ENCODE measurements around the gene DRC7. TPM values are rescaled to one million over a fixed set of nuclear protein-coding genes. Genes with fewer than 3 reads are reported as not detected.
"Not testable (repeated sequence)": the region's sequence is repeated elsewhere in the genome, so short reads cannot be mapped to it uniquely, and the experiment has no call there.

The DRC7 gene
- total RNA-seq, 1 donor from 2014 or later: 0.41 TPM

- no peaks in the 10 kb centered on the region for H4K20me1 ChIP-seq (ENCODE audit: low read depth)
- no peak for TF ChIP-seq EZH2 (IDR thresholded peaks at IDR 0.05)
- TF ChIP-seq EZH2phosphoT487 (IDR thresholded peaks at IDR 0.05): no peak
- TF ChIP-seq, protein P1, sequence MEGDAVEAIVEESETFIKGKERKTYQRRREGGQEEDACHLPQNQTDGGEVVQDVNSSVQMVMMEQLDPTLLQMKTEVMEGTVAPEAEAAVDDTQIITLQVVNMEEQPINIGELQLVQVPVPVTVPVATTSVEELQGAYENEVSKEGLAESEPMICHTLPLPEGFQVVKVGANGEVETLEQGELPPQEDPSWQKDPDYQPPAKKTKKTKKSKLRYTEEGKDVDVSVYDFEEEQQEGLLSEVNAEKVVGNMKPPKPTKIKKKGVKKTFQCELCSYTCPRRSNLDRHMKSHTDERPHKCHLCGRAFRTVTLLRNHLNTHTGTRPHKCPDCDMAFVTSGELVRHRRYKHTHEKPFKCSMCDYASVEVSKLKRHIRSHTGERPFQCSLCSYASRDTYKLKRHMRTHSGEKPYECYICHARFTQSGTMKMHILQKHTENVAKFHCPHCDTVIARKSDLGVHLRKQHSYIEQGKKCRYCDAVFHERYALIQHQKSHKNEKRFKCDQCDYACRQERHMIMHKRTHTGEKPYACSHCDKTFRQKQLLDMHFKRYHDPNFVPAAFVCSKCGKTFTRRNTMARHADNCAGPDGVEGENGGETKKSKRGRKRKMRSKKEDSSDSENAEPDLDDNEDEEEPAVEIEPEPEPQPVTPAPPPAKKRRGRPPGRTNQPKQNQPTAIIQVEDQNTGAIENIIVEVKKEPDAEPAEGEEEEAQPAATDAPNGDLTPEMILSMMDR (IDR thresholded peaks at IDR 0.05): peak; percentile 11
- Mint-ChIP-seq H3K9me3 (no peaks in the 10 kb centered on the region), H3K4me3 (peak overlapping the region; percentile 52), H3K36me3 (no peaks in the 10 kb centered on the region), H3K4me1 (no peaks in the 10 kb centered on the region), H3K27me3 (ENCODE audit: insufficient read depth, low read depth) (peaks cover 2% of the 10 kb centered on the region), H3K27ac (no peak overlapping the region)
- H2AFZ ChIP-seq (replicated peaks): no peak overlapping the region
- no peak overlapping the region for H3K27ac ChIP-seq
- H3K4me2 ChIP-seq: no peak overlapping the region
- H3K36me3 ChIP-seq: no peaks in the 10 kb centered on the region
- DNase-seq (ENCODE audit: low spot score): no peak
- H3K4me3 ChIP-seq: no peak overlapping the region
- no peaks in the 10 kb centered on the region for H3K4me1 ChIP-seq
- no peaks in the 10 kb centered on the region for H3F3A ChIP-seq (ENCODE audit: low read depth)
- H3K79me2 ChIP-seq (ENCODE audit: low read depth): no peaks in the 10 kb centered on the region
- H3K27me3 ChIP-seq: no peaks in the 10 kb centered on the region
- H3K9ac ChIP-seq: no peak overlapping the region
- H3K9me3 ChIP-seq (ENCODE audit: low read depth): no peaks in the 10 kb centered on the region
Observed at GRCh38 chr16:57727610-57728009, 33.0 kb downstream of the DRC7 start.

GRCh38 chr16:57728336-57729181 is 34.0 kb downstream of the DRC7 start:
- peaks cover 3% of the 10 kb centered on the region for H3K27me3 Mint-ChIP-seq (ENCODE audit: insufficient read depth, low read depth)
- no peaks in the 10 kb centered on the region for H3K9me3 ChIP-seq (ENCODE audit: low read depth)
- no peaks in the 10 kb centered on the region for H3K4me1 ChIP-seq
- no peak overlapping the region for H3K4me3 Mint-ChIP-seq
- H3F3A ChIP-seq (ENCODE audit: low read depth): peaks cover 6% of the 10 kb centered on the region
- H3K79me2 ChIP-seq (ENCODE audit: low read depth): no peaks in the 10 kb centered on the region
- H3K9me3 Mint-ChIP-seq: no peaks in the 10 kb centered on the region
- no peaks in the 10 kb centered on the region for H3K4me1 Mint-ChIP-seq
- peak overlapping the region; percentile 50 for H3K27ac Mint-ChIP-seq
- H3K9ac ChIP-seq: no peak overlapping the region
- H3K27me3 ChIP-seq: no peaks in the 10 kb centered on the region
- no peak overlapping the region for H2AFZ ChIP-seq (replicated peaks)
- DNase-seq (ENCODE audit: low spot score): no peak
- H3K36me3 Mint-ChIP-seq: no peaks in the 10 kb centered on the region
- no peak overlapping the region for H3K4me3 ChIP-seq
- TF ChIP-seq, protein P1 (IDR thresholded peaks at IDR 0.05): no peak
- TF ChIP-seq EZH2 (IDR thresholded peaks at IDR 0.05) (no peak), EZH2phosphoT487 (IDR thresholded peaks at IDR 0.05) (no peak)
- no peaks in the 10 kb centered on the region for H3K36me3 ChIP-seq
- H3K4me2 ChIP-seq: no peak overlapping the region
- H4K20me1 ChIP-seq (ENCODE audit: low read depth): no peaks in the 10 kb centered on the region
- no peak overlapping the region for H3K27ac ChIP-seq

- H3K79me2 ChIP-seq (ENCODE audit: low read depth): peaks cover under 1% of the 10 kb centered on the region
- H3K4me3 ChIP-seq: no peak overlapping the region
- H3K9me3 ChIP-seq (ENCODE audit: low read depth): no peaks in the 10 kb centered on the region
- Mint-ChIP-seq H3K4me3 (no peak overlapping the region), H3K27me3 (ENCODE audit: insufficient read depth, low read depth) (peaks cover 3% of the 10 kb centered on the region), H3K4me1 (no peaks in the 10 kb centered on the region), H3K9me3 (no peaks in the 10 kb centered on the region), H3K36me3 (no peaks in the 10 kb centered on the region), H3K27ac (no peak overlapping the region)
- H3K9ac ChIP-seq: no peak overlapping the region
- no peak for DNase-seq (ENCODE audit: low spot score)
- peaks cover under 1% of the 10 kb centered on the region for H3K4me1 ChIP-seq
- TF ChIP-seq EZH2 (IDR thresholded peaks at IDR 0.05): no peak
- TF ChIP-seq, protein P1 (IDR thresholded peaks at IDR 0.05): no peak
- TF ChIP-seq EZH2phosphoT487 (IDR thresholded peaks at IDR 0.05): no peak
- no peaks in the 10 kb centered on the region for H3K36me3 ChIP-seq
- peaks cover 8% of the 10 kb centered on the region for H3F3A ChIP-seq (ENCODE audit: low read depth)
- H3K27me3 ChIP-seq: no peaks in the 10 kb centered on the region
- H2AFZ ChIP-seq (replicated peaks): no peak overlapping the region
- no peak overlapping the region for H3K27ac ChIP-seq
- no peak overlapping the region for H3K4me2 ChIP-seq
- H4K20me1 ChIP-seq (ENCODE audit: low read depth): no peaks in the 10 kb centered on the region
Observed at GRCh38 chr16:57729182-57729484, 34.5 kb downstream of the DRC7 start.

GRCh38 chr16:57729852-57730251 is 35.2 kb downstream of the DRC7 start:
- not testable (repeated sequence) for H4K20me1 ChIP-seq (ENCODE audit: low read depth); H3K27me3 ChIP-seq; H3K9me3 ChIP-seq (ENCODE audit: low read depth); H3K27ac ChIP-seq; H3K27ac Mint-ChIP-seq; DNase-seq (ENCODE audit: low spot score); H3F3A ChIP-seq (ENCODE audit: low read depth); H3K27me3 Mint-ChIP-seq (ENCODE audit: insufficient read depth, low read depth); H3K4me3 Mint-ChIP-seq; H3K79me2 ChIP-seq (ENCODE audit: low read depth); H3K4me1 Mint-ChIP-seq; H3K36me3 Mint-ChIP-seq; H3K9me3 Mint-ChIP-seq; H3K36me3 ChIP-seq; H3K4me3 ChIP-seq; H3K9ac ChIP-seq; H3K4me2 ChIP-seq; H2AFZ ChIP-seq (replicated peaks); H3K4me1 ChIP-seq

All from neural progenitor cell (in vitro differentiated cells).